Loucy (cell line): ENCODE data around the gene APH1A.

ENCODE experiments used
- H2AFZ ChIP-seq: fragments of 200-600 bp; sonication (generic); 2 replicates; pipeline ENCODE4 v1.6.0; 2016; ENCODE audit warnings: antibody characterized with exemption, mild to moderate bottlenecking, low read length, moderate library complexity
- H3F3A ChIP-seq: fragments of 200-600 bp; 2 replicates; pipeline ENCODE4 v1.6.0; 2016; ENCODE audit warnings: antibody characterized with exemption, low read depth, mild to moderate bottlenecking
- H3K27me3 ChIP-seq: fragments of 200-600 bp; sonication (generic); 2 replicates; pipeline ENCODE4 v1.6.1; 2014; ENCODE audit warnings: low read length, mild to moderate bottlenecking; ENCODE audit not compliant: insufficient read depth, poor library complexity, severe bottlenecking
- H3K36me3 ChIP-seq: fragments of 200-600 bp; sonication (generic); 2 replicates; pipeline ENCODE4 v1.6.1; 2016; ENCODE audit warnings: low read length; ENCODE audit not compliant: insufficient read depth
- H3K4me1 ChIP-seq: fragments of 200-600 bp; sonication (generic); 2 replicates; pipeline ENCODE4 v1.5.1; 2014; ENCODE audit warnings: low read length, mild to moderate bottlenecking; ENCODE audit not compliant: insufficient read depth, poor library complexity, severe bottlenecking
- H3K4me2 ChIP-seq: fragments of 200-600 bp; sonication (generic); 2 replicates; pipeline ENCODE4 v1.6.0; 2014; ENCODE audit warnings: antibody characterized with exemption, low read length, low read depth, mild to moderate bottlenecking; ENCODE audit not compliant: poor library complexity, severe bottlenecking
- H3K4me3 ChIP-seq: fragments of 200-600 bp; sonication (generic); 2 replicates; pipeline ENCODE4 v1.5.1; 2014; ENCODE audit warnings: low read length, mild to moderate bottlenecking, mixed read lengths; ENCODE audit not compliant: poor library complexity, severe bottlenecking
- H3K79me2 ChIP-seq: fragments of 200-600 bp; sonication (generic); 2 replicates; pipeline ENCODE4 v1.6.1; 2014; ENCODE audit warnings: low read length; ENCODE audit not compliant: insufficient read depth
- H3K9ac ChIP-seq: fragments of 200-600 bp; sonication (generic); 2 replicates; pipeline ENCODE4 v1.6.0; 2014; ENCODE audit warnings: mild to moderate bottlenecking, low read depth, low read length, moderate library complexity; ENCODE audit not compliant: poor library complexity, severe bottlenecking
- H3K9me2 ChIP-seq: fragments of 200-600 bp; sonication (generic); replicated peaks from 2 replicates; pipeline ENCODE4 v1.6.1; 2016; ENCODE audit warnings: low read depth, low read length, mixed read lengths
- H3K9me3 ChIP-seq: fragments of 200-600 bp; sonication (generic); 2 replicates; pipeline ENCODE4 v1.6.1; 2014; ENCODE audit warnings: mild to moderate bottlenecking, antibody characterized with exemption, low read length, low read depth; ENCODE audit not compliant: insufficient read depth
- H4K20me1 ChIP-seq: fragments of 200-600 bp; sonication (generic); 2 replicates; pipeline ENCODE4 v1.6.0; 2014; ENCODE audit warnings: antibody characterized with exemption, low read length, mild to moderate bottlenecking; ENCODE audit not compliant: insufficient read depth, poor library complexity, severe bottlenecking
- CTCF ChIP-seq: fragments of 200-600 bp; sonication (generic); conservative IDR thresholded peaks from 2 replicates; pipeline ENCODE4 v1.5.1; 2014; ENCODE audit warnings: mild to moderate bottlenecking, antibody characterized with exemption, low read length
- EZH2phosphoT487 ChIP-seq: fragments of 200-600 bp; IDR thresholded peaks from 2 replicates; pipeline ENCODE4 v1.6.1; 2018; ENCODE audit warnings: antibody characterized with exemption, mild to moderate bottlenecking, moderate library complexity, borderline replicate concordance

The APH1A gene

GRCh38 chr1:150299716-150300115, 30.9 kb upstream of the APH1A start:
- no peaks in the 10 kb centered on the region for H3F3A ChIP-seq
- no peaks in the 10 kb centered on the region for H3K9me2 ChIP-seq
- H3K4me1 ChIP-seq, result peaks cover 10% of the 10 kb centered on the region
- H4K20me1 ChIP-seq, result no peaks in the 10 kb centered on the region
- H3K27me3 ChIP-seq, result no peaks in the 10 kb centered on the region
- H3K4me3 ChIP-seq, result no peak overlapping the region
- no peaks in the 10 kb centered on the region for H3K9me3 ChIP-seq
- H3K36me3 ChIP-seq, result no peaks in the 10 kb centered on the region; the same call in 1 of the 2 replicates
- peaks cover 18% of the 10 kb centered on the region for H3K79me2 ChIP-seq
- H3K9ac ChIP-seq, result no peak overlapping the region
- H3K4me2 ChIP-seq, result no peak overlapping the region
- TF ChIP-seq CTCF, result no peak
- H2AFZ ChIP-seq, result no peak overlapping the region

DNA sequence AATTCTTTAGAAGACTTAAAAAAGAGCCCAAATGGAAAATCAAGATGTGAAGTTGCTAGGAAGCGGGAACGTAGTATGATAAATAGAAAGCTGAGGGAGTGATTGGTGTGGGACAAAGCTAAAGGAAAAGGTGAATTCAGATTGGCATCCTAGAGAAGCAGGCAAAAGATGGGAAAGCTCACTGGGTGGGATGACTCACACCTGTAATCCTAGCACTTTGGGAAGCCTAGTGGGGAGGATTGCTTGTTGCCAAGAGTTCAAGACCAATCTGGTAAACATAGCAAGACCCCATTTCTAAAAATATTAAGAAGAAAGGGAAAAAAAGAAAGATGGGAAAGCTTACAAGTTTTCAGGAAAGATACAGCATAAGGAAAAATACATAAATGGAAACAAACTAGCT, 26.7 kb upstream of the APH1A start:
- H3K9me2 ChIP-seq, result no peaks in the 10 kb centered on the region
- no peak for TF ChIP-seq EZH2phosphoT487
- no peak for TF ChIP-seq CTCF
- H3K36me3 ChIP-seq, result no peaks in the 10 kb centered on the region
- no peaks in the 10 kb centered on the region for H3K27me3 ChIP-seq
- H2AFZ ChIP-seq, result no peak overlapping the region
- no peak overlapping the region for H3K9ac ChIP-seq
- H3K4me3 ChIP-seq, result peak overlapping the region; percentile 2
- no peaks in the 10 kb centered on the region for H3K9me3 ChIP-seq
- H3K4me2 ChIP-seq, result peak overlapping the region; percentile 82
- no peaks in the 10 kb centered on the region for H4K20me1 ChIP-seq
- H3F3A ChIP-seq, result no peaks in the 10 kb centered on the region
- H3K4me1 ChIP-seq, result peaks cover 24% of the 10 kb centered on the region
- H3K79me2 ChIP-seq, result peaks cover 29% of the 10 kb centered on the region

DNA sequence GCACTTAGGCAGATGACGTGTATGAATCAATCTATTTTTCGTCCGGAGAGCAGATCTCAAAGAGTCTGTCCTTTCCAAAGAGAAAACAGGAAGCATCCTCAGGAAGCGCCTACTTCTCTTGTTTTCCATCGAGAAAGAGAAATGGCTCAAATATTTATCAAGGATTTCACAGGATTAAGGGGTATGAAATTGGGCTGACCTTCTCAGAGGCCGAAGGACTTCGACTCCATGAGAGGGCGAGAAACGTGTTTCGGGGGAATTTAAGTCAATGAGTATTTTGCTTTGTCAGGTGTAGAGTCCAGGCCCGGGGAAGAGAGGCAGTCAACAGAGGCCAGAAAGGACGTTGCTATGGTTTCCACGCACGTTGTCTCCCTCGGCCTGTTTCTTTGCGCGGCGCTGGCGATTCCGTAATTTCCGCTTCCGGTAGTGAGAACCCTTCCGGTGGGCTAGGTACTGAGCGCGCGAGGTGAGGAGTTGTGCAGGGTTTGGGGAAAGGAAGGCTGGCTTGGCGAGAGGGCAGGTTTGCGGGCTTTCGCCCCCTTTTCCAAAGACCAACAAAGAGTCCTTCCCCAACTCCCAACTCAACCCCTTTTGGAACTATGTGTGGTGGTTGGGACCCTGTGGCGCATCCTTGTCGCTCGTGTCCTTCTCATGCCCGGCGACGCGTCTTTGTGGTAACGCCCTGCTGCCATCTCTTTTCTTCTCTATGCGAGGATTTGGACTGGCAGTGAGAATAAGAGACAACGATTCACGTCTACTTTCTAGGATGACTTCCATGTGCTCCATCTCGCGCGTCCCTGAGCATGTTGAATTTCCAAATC, 24.8 kb upstream of the APH1A start, which contains the start of gene MRPS21:
Gene MRPS21, plus strand, starts transcription at position 429 of the 821 bp plus-strand sequence. CDS start 506 bp downstream, outside the sequence.
- H3K9ac ChIP-seq, result peak within 1 kb of the TSS; percentile 90
- no peaks in the 10 kb centered on the region for H4K20me1 ChIP-seq
- no peaks in the 10 kb centered on the region for H3F3A ChIP-seq
- peaks cover 24% of the 10 kb centered on the region for H3K4me1 ChIP-seq
- peaks cover 29% of the 10 kb centered on the region for H3K79me2 ChIP-seq
- no peaks in the 10 kb centered on the region for H3K27me3 ChIP-seq
- H3K9me2 ChIP-seq, result no peaks in the 10 kb centered on the region
- H2AFZ ChIP-seq, result peak within 1 kb of the TSS; percentile 91
- no peaks in the 10 kb centered on the region for H3K36me3 ChIP-seq
- peak within 1 kb of the TSS; percentile 82 for H3K4me2 ChIP-seq
- no peak for TF ChIP-seq EZH2phosphoT487
- TF ChIP-seq CTCF, result no peak
- peak within 1 kb of the TSS; percentile 93 for H3K4me3 ChIP-seq
- no peaks in the 10 kb centered on the region for H3K9me3 ChIP-seq
